ENCODE data around the gene COL13A1.

Gene COL13A1

DNA sequence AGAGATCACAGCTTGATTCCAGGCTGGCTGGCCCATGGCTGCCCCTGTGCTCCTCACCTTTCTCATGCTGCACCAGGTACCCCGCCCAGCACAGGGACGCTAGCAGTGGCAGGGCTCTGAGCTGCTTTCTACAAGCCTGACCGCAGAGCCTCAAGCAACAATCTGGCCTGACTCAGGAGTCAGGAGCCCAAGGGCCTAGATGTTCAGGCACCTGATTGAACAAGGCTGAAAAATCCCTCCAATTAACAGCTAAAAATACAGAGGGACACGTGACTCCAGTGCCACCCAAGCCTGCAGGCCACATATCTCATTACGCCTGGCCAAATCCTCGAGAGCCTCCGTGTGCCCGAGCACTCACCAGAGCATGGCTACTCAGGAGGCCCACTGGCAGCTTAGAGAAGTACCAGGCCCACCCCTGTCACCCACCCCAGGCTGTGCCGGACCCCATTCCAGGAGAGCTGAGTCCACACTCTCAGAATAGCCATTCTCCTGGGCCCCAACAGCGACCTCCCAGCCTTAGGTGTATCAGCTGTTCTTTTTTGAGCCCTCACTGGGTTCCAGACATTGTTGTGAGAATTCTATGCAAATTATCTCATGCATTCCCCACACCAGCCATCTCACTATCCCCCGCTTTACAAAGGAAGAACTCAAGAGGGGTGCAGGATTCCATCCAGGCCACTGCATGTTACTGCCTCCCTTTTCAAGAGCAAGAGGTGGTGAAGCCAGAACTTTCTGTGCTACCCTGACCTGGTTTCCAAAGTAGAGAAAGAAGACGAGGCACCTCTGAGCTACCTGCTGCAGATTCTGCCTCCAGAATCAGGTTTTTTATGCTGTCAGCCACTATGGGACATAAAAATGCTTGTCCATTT, 98.3 kb downstream of the COL13A1 start:
- peaks cover 3% of the 10 kb centered on the region for H3K36me3 Mint-ChIP-seq (ENCODE audit: insufficient read depth)
- DNase-seq: no peak
- H3K4me3 Mint-ChIP-seq: no peak overlapping the region
- no peaks in the 10 kb centered on the region for H3K4me1 Mint-ChIP-seq (ENCODE audit: low read depth in 2 of 2)
- no peak overlapping the region for H3K27ac Mint-ChIP-seq
- H3K27me3 Mint-ChIP-seq: peaks cover 6 to 27% of the 10 kb centered on the region in 2 donors
- no peak for ATAC-seq (replicated peaks)
- no peaks in the 10 kb centered on the region for H3K9me3 Mint-ChIP-seq

DNA sequence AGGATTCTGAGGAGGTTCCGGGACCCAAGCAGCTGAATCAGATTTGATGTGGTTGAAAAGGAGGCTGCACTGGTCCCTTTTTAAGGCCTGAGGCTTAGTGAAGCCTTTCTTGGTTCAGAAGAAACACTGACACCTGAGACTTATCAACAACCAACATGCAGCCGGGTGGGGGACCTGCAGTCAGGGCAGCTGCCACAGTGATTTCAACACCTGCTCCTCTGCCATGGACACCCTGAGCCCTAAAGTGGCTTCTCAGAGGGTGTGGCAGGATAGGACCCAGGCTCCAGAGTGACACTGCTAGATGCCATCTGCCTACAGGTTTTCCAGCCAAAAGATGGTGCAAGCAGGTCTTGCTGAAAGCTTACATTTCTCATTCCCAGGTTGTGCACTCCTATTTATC, 99.3 kb downstream of the COL13A1 start:
- no peak for DNase-seq
- no peak overlapping the region for H3K4me3 Mint-ChIP-seq
- ATAC-seq (replicated peaks): no peak
- H3K36me3 Mint-ChIP-seq (ENCODE audit: insufficient read depth): peaks cover 3% of the 10 kb centered on the region
- no peaks in the 10 kb centered on the region for H3K9me3 Mint-ChIP-seq
- H3K27me3 Mint-ChIP-seq: peaks cover 6 to 25% of the 10 kb centered on the region in 2 donors
- no peak overlapping the region for H3K27ac Mint-ChIP-seq
- H3K4me1 Mint-ChIP-seq (ENCODE audit: low read depth in 2 of 2): no peaks in the 10 kb centered on the region

DNA sequence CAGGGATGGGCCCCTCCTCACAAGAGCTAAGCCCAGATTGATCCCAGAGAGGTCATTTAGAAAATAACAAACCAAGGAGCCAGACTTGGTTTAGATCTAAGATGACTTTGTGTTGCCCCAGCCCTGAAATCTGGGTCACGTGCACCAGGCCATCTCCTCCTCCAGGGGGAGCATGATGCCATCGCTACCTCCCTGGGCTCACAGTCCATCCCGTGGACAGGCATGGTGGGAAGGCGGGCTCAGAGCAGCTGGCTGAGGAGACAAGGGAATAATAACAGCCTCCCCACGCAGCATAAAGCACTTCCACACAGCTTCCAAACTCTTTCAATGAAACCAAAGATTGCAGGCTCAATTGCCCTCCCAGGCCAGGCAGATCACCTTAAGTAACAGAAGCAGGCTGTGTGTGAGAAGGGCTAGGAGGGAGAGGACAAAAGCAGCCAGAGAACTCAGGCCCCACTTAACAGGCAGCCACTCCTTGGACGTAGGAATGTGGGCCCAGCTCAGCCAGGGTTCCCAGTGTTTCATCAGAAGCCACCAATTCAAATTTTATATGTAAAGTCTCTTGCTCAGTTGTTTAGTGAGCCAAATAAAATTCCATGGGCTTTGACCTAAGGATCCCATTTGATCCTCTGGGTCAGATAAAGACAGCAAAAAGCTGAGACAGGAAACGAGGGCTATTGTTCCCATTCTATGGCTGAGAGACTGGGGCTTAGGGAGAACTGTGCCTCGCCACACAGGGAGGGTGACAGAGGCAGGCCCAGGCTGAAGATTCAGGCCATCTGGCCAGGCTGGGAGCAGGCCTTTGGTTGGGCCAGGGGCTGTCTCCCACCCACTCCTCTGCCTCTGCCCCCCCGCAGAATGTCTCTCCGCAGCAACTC, 100.2 kb downstream of the COL13A1 start:
- H3K36me3 Mint-ChIP-seq (ENCODE audit: insufficient read depth): peaks cover 3% of the 10 kb centered on the region
- DNase-seq: no peak

DNA sequence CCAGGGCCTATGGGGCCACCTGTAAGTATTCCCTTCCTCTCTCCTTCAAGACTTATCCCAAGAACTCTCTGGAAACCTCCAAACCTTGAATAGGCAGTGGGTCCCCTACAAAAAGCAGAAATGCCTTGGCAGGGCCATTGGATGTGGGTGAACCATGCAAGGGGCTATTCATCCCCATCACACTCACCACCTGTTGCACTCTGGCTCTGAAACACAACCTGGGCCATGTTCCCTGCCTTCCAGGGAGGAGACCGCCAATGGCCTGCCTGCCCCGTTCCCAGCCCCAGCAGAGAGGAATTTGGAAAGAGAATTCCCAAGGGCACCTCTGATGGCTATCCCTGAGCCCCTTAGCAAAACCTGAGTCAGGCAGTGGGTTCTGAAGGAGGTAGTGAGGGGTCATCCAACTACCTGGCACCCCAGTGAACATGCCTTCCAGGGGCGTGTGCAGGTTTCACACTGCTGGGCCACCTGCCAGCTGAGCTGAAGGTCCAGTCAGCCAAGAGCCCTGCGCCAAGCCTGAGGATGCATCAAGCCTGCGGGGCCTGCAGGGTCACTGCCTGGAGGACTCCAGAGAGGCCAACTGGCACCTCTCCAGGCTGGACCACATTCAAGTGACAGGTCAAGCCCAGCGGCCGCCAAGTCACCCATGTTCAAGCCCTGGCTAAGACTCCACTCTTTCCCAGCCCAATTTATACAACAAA, 101.3 kb downstream of the COL13A1 start:
- no peaks in the 10 kb centered on the region for H3K9me3 Mint-ChIP-seq
- H3K27ac Mint-ChIP-seq: no peak overlapping the region
- ATAC-seq (replicated peaks) (no peak), DNase-seq (no peak)
- peaks cover 3% of the 10 kb centered on the region for H3K36me3 Mint-ChIP-seq (ENCODE audit: insufficient read depth)
- no peak overlapping the region for H3K4me3 Mint-ChIP-seq
- H3K27me3 Mint-ChIP-seq: peaks cover 0 to 19% of the 10 kb centered on the region in 2 donors
- H3K4me1 Mint-ChIP-seq (ENCODE audit: low read depth in 2 of 2): no peaks in the 10 kb centered on the region

More for the DNA sequence above, 100.2 kb downstream of the COL13A1 start:
- Mint-ChIP-seq H3K9me3 (no peaks in the 10 kb centered on the region), H3K4me3 (no peak overlapping the region), H3K27ac (no peak overlapping the region), H3K27me3 (peaks cover 0 to 16% of the 10 kb centered on the region in 2 donors), H3K4me1 (ENCODE audit: low read depth in 2 of 2) (no peaks in the 10 kb centered on the region)
- ATAC-seq (replicated peaks): no peak

DNA sequence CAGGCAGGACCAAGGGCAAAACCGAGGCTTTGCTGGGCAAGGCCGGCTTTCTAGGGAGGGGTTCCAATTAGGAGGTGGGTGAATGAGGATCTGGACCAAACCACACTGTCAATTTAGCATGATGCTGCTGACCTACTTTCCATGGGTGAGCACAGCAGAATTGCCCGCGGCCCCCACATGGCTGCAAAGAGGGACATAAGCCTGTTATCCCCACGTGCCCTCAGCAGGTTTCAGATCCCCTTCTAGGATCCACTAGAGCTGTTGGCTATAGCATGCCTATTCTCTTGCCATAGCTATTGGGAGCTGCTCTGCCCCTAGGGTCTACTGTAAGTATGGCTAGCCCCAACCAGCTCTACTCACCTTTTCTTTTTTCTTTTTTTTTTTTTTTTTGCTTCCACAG, 102.8 kb downstream of the COL13A1 start:
- Mint-ChIP-seq H3K27ac (no peak overlapping the region), H3K36me3 (ENCODE audit: insufficient read depth) (no peaks in the 10 kb centered on the region), H3K4me1 (ENCODE audit: low read depth in 2 of 2) (no peaks in the 10 kb centered on the region), H3K4me3 (no peak overlapping the region), H3K9me3 (no peaks in the 10 kb centered on the region), H3K27me3 (peaks cover 0 to 29% of the 10 kb centered on the region in 2 donors)
- no peak for ATAC-seq (replicated peaks)
- DNase-seq: no peak

DNA sequence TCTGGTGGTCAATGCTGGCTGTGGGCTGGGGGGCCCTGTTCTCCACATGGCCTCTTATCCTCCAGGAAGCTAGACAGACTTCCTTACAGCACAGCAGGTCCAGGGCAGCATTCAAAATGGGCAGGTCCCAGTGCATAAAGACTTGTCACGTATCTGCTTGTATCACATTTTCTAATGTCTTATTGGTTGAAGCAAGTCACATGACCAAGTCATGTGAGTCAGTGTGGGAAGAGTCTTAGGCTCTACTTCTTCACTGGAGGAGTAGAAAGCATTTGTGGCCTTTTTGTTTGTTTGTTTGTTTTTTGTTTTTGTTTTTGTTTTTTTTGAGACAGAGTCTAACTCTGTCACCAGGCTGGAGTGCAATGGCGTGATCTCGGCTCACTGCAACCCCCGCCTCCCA, 104.7 kb downstream of the COL13A1 start:
- Mint-ChIP-seq H3K27ac (no peak overlapping the region), H3K4me1 (ENCODE audit: low read depth in 2 of 2) (no peaks in the 10 kb centered on the region), H3K27me3 (peaks cover 0 to 33% of the 10 kb centered on the region in 2 donors), H3K4me3 (no peak overlapping the region), H3K9me3 (no peaks in the 10 kb centered on the region), H3K36me3 (ENCODE audit: insufficient read depth) (no peaks in the 10 kb centered on the region)
- no peak for ATAC-seq (replicated peaks)
- DNase-seq: no peak

DNA sequence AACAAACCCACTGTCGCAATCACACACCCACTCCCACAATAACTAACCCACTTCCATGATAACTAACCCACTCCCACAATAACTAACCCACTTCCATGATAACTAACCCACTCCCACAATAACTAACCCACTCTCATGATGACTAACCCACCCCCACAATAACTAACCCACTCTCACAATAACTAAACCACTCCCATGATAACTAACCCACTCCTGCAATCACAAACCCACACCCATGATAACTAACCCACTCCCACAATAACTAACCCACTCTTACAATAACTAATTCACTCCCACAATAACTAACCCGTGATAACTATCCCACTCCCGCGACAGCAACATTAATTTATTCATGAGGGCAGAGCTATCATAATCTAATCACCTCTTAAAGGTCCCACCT, 105.8 kb downstream of the COL13A1 start:
- H3K27me3 Mint-ChIP-seq: peaks cover 2 to 44% of the 10 kb centered on the region in 2 donors
- H3K36me3 Mint-ChIP-seq (ENCODE audit: insufficient read depth): no peaks in the 10 kb centered on the region
- no peak for DNase-seq
- no peak for ATAC-seq (replicated peaks)
- H3K27ac Mint-ChIP-seq: no peak overlapping the region
- H3K9me3 Mint-ChIP-seq: no peaks in the 10 kb centered on the region
- H3K4me3 Mint-ChIP-seq: no peak overlapping the region
- no peaks in the 10 kb centered on the region for H3K4me1 Mint-ChIP-seq (ENCODE audit: low read depth in 2 of 2)

DNA sequence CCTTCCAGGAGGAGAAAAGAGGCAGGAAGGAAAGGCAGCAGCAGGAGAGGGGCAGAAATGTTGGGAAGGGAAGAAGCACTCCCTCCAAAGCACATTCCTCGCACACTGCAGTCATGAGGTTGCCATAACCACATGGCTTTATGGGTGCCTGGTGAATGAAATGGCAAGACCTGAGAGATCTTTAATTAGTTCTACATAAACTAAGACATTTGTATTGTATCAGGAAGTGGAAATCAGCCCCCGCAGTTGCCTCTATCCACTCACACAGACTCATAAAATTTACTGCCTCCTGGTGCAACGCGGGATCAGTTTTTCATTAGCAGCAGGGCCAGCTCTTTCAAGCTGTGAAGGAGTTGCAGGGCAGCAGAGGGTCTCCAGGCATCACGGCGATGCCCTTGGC, 106.4 kb downstream of the COL13A1 start:
- H3K4me3 Mint-ChIP-seq: no peak overlapping the region
- no peak for DNase-seq
- H3K27me3 Mint-ChIP-seq: peaks cover 8 to 50% of the 10 kb centered on the region in 2 donors
- no peaks in the 10 kb centered on the region for H3K4me1 Mint-ChIP-seq (ENCODE audit: low read depth in 2 of 2)
- H3K36me3 Mint-ChIP-seq (ENCODE audit: insufficient read depth): no peaks in the 10 kb centered on the region
- ATAC-seq (replicated peaks): no peak
- H3K27ac Mint-ChIP-seq: no peak overlapping the region
- H3K9me3 Mint-ChIP-seq: no peaks in the 10 kb centered on the region

DNA sequence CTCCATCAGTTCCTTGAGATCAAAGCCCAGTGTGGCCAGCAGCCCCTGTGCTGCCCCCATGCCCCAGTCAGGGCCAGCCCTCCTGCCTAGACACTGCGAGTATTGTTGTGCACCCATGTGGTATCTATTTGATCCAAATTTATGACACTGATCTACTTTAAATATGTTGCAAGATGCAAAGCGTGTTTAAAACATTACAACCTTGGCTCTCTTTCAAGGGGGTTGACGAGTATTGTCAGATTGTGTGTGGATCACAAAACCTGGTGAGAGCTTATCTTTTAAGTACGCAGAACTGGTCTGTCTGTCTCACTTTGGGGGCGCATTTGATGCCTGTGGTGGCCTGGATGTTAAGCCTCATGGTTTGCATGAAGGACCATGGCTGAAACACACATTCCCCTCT, 108.9 kb downstream of the COL13A1 start:
- Mint-ChIP-seq H3K4me3 (no peak overlapping the region), H3K27ac (no peak overlapping the region), H3K36me3 (ENCODE audit: insufficient read depth) (no peaks in the 10 kb centered on the region), H3K9me3 (no peaks in the 10 kb centered on the region), H3K27me3 (peaks cover 13 to 47% of the 10 kb centered on the region in 2 donors), H3K4me1 (ENCODE audit: low read depth in 2 of 2) (no peaks in the 10 kb centered on the region)
- DNase-seq: no peak
- no peak for ATAC-seq (replicated peaks)

DNA sequence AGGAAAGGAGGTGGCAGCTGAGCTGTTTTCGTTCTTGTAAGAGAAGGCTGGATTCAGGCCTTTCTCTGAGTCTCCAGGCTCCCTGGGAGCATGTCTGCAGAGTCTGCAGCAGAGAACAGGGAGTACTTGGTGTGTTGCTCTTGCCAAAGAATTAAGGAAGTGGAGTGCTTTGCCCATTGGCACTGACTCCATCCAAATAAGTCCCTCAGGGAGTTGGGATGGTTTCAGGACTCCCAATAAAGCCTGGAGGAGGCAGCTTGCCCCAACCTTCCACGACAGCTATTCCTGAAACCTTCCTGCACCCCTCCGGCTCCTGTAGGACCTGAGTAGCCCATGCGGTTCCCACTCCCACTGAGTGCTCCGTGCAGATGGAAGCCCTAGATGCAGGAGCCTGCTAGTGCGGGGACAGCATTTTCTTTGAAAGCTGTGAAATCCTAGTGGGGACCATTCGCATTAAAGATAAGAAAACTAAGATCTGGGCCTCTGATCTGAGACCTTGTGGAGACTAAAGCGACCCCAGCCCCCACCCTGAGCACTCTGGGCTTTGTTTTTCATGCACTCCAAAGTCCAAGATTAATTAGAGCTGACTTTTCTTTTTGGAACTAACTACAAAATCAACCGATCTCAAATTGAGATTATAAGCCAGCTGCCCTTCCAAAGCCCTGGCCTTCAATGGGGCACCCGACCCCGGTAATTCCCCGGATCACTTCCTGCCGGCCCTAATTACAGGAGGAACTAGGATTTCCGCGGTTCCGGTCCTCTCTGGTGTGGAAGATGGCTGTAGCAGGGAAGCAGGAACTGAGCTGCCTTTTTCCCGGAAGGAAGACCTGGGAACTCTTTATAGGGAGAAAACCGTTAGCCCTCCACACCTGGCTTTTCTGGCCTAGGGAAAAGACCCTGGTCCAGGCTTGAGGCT, 110.2 kb downstream of the COL13A1 start:
- H3K27ac Mint-ChIP-seq: no peak overlapping the region
- ATAC-seq (replicated peaks): no peak
- H3K9me3 Mint-ChIP-seq: no peaks in the 10 kb centered on the region
- no peaks in the 10 kb centered on the region for H3K4me1 Mint-ChIP-seq (ENCODE audit: low read depth in 2 of 2)
- no peaks in the 10 kb centered on the region for H3K36me3 Mint-ChIP-seq (ENCODE audit: insufficient read depth)
- no peak for DNase-seq
- no peak overlapping the region for H3K4me3 Mint-ChIP-seq
- H3K27me3 Mint-ChIP-seq: peaks cover 22 to 57% of the 10 kb centered on the region in 2 donors

DNA sequence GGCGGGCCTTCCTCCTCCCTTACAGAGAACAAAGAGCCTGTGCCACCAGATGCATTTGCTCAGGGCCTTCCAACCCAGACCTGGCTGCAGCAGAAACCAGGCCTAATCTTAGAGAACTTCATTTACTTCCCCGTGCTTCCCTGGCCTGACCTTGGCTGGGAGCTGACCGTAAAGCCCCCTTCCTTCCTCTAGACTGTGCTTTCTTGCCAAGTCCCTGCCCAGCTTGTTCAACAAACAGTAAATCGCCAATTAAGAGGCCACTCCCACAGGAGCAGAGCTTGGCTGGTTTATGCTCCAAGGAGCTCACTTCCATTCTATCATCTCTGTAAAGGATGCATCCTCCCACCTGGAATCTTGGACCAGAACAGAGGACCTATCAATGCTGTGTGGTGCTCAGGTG, 110.9 kb downstream of the COL13A1 start:
- DNase-seq: no peak
- ATAC-seq (replicated peaks): no peak
- H3K9me3 Mint-ChIP-seq: no peaks in the 10 kb centered on the region

DNA sequence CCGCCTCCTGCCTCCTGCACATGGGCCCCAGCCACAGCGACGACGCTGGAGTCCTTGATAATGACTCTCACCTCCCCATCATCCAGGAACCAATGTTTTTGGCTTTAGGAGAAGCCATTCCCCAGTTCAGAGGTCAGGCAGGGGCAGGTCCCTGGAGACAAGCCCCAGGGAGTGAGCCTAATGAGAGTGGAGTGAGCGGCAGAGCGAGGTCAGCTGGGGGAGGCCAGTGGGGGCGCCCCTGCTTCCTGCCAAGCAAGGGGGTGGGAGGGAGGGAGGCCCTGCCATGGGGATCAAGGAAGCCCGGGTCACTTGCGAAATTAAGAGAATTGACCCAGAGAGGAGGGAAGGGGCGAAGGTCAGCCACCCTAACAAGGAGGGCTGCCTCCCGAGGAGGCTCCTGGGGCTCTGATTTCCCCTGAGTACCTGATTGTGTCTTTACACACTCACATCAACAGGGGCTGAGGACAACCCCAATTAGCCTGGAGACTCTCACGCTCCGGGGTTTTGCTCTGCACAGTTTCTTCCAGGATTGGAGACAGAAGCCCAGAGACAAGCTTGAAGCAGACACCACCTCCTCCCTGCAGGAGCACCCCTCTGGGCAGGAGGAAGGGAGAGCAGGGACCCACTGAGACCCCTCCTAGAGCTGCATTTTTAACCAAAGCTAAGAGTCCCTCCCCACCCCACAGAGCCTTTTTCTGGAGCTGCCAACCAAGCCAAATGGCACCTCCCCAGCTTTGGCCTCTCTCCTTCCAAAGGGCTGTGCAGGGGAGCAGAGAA, 112.1 kb downstream of the COL13A1 start:
- H3K4me3 Mint-ChIP-seq: no peak overlapping the region
- ATAC-seq (replicated peaks): no peak
- no peaks in the 10 kb centered on the region for H3K9me3 Mint-ChIP-seq

More for the DNA sequence above, 110.9 kb downstream of the COL13A1 start:
- no peaks in the 10 kb centered on the region for H3K4me1 Mint-ChIP-seq (ENCODE audit: low read depth in 2 of 2)
- no peak overlapping the region for H3K27ac Mint-ChIP-seq
- peaks cover 22 to 65% of the 10 kb centered on the region in 2 donors for H3K27me3 Mint-ChIP-seq
- H3K4me3 Mint-ChIP-seq: no peak overlapping the region
- no peaks in the 10 kb centered on the region for H3K36me3 Mint-ChIP-seq (ENCODE audit: insufficient read depth)

More for the DNA sequence above, 112.1 kb downstream of the COL13A1 start:
- DNase-seq: no peak
- H3K36me3 Mint-ChIP-seq (ENCODE audit: insufficient read depth): no peaks in the 10 kb centered on the region
- H3K27me3 Mint-ChIP-seq: peaks cover 30 to 71% of the 10 kb centered on the region in 2 donors
- no peak overlapping the region for H3K27ac Mint-ChIP-seq
- H3K4me1 Mint-ChIP-seq (ENCODE audit: low read depth in 2 of 2): no peaks in the 10 kb centered on the region
